ENCODE measurements around the gene COL27A1.

The COL27A1 gene

DNA sequence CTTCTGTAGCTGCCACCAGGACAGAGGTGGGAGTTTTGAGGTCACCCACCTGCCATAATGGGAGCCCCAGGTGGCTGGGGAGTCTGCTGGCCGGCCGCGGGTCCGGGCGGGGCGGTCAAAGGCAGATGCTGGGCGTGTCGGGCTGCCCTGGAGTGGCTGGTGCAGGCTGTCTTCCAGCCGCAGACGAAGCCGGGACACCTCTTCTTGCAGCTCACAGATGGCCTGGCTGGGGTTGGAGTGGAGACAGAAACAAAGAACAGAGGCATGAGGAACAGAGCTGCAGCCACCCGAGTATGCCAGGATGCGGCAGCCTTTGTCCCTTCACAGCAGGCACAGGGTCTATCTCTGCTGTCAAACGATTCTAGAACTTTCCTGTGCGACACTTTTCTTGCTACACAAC, 192.3 kb downstream of the COL27A1 start:
- no peak for DNase-seq

DNA sequence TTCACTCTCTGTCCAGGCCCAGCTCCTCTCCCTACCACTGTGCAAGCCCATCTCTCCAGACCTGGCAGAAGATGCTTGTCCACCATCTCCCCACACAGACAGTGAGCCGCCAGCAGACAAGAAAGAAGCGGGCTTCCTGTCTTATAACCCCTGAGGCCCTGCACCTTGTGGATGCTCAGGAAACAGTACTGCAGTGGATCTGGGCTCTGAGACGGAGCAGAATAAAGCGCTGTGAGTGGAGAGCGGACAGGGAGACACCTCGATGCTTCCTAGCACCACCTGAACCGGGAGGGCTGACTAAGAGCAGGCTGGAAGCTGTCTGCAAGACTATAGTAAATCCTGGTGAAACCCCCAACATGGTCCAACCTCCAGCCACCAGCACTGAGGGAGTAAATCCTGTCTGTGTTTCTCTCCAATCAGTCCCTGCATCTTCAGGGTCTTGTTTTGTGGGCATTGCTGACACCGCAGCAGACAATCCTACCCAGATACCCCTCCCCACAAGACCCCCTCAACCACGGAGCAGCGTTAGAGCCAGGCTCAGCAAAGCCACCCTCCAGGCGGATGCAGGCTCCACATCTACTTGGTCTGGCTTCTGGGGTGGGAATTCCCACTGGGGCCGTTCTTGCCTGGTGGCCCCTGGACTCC, 193.0 kb downstream of the COL27A1 start:
- DNase-seq = no peak

GRCh38 chr9:114348906-114349482, 193.7 kb downstream of the COL27A1 start:
- DNase-seq = no peak

- DNase-seq = no peak
Measured at GRCh38 chr9:114349713-114350480, 194.6 kb downstream of the COL27A1 start.

GRCh38 chr9:114350636-114351401, 195.5 kb downstream of the COL27A1 start:
- DNase-seq = no peak

GRCh38 chr9:114351932-114352331, 196.6 kb downstream of the COL27A1 start:
- no peak for DNase-seq

DNA sequence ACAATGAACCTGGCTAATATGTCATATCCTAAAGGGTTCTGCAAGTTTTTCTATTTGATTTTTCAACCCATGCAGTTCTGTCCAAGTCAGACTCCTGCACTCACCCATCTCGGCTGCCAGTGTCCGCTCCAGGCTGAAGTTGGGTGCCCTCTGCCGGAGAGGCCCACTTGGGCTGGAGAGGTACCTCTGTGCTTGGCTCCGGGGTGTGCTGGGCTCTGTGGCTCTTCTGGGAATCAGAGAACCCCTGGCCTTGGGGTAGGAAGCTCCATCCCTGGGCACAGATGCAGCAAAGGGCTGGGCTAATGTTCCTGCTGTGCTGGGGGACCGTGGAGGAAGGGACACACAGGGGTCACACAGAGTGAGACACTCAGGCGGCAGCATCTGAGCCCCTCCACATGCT, 200.5 kb downstream of the COL27A1 start:
- DNase-seq = no peak

DNA sequence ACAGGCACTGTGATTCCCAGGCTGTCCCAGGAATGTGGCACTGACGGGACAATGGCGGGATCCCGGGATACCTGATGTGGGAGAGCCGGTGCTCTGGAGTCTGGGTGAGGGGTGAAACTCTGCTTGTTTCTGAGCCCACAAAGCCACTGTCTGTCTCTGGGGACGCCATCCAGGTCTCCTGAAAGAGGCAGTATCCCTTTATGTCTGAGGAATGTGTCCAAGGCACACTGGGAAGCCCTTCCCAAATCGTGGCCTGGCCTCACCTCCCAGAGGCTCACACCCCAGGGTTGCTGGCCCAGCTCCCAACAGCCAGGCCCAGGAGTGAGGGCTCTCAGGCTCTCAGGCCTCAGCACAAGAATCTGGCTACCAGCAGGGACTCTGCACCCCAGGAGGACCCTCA, 201.5 kb downstream of the COL27A1 start:
- no peak for DNase-seq

- DNase-seq = no peak
Measured at GRCh38 chr9:114357360-114357759, 202.0 kb downstream of the COL27A1 start.

DNA sequence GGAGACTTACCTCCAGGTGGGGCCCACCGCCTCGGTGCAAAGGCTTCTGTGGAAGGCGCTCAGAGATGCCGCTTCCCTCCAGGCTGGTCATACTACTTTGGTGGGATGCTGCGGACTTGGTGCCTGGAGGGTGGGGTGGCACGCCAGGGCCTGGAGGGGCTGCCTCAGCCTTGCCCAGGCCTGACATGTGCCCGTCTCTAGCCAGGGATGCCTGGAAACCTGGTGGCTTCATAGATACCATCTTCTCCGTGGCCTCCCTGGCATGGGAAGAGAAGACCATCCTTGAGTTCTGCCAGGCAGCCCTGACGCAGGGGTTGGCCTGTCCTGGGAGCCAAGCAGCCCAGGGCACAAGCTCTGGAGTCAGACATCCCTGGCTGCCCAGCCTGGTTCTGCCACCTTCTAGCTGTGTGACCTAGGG, 202.6 kb downstream of the COL27A1 start:
- DNase-seq = no peak

DNA sequence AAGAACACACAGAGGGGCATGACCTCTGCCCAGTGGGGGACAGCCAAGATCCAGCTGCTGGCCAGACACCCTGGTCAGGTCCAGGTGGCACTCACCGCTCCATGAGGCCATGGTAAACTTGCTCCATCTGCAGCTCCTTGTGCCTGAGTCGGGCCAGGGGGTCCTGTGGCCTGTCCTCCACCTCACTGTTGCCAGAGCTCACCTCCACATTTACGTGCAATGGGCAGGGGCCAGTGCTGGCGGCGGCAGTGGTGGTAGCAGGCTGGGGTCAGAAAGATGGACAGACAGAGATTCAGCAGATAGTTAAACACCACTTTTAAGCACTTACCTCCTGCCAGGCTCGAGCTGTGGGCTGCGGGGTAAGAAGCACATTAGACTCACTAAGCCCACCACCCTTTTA, 204.5 kb downstream of the COL27A1 start:
- no peak for DNase-seq

DNA sequence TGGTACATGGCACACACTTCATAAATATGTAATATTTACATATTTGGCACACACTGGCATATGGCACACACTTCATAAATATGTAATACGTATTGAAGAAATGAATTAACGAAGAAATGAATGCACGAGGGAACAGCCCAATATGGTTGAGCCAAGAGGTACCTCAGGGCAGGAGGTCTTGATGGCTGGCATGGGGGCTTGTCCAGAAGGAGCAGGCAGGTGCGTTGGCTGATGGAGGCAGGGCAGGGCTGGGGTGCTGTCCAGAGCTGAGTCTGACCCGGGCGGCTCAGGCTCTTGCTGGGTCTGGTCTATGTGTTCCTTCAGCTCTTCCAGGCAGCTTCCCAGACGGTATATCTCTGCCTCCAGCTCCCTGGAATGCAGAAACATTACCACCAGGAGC, 206.2 kb downstream of the COL27A1 start:
- DNase-seq = no peak

All from NCI-H1105 treated with DMSO at 0.1 percent for 48 hours (cell line).